Common myeloid progenitor, CD34-positive (primary cell): ENCODE data around the gene NDN. TPM values are rescaled to one million over a fixed set of nuclear protein-coding genes. Genes with fewer than 3 reads are reported as not detected.
"Not testable (repeated sequence)": the region's sequence is repeated elsewhere in the genome, so short reads cannot be mapped to it uniquely, and the experiment has no call there.

Experiments used
- CTCF ChIA-PET: fragments of 350-600 bp; sonication (Branson Sonifier 250); formaldehyde crosslinking; loops from one replicate; lab custom pipeline; 2021; ENCODE audit warnings: antibody characterized with exemption; lab: Charles Lee
- POLR2A ChIA-PET: fragments of 350-600 bp; sonication (Branson Sonifier 250); formaldehyde crosslinking; loops from one replicate; lab custom pipeline; 2021; ENCODE audit warnings: antibody characterized with exemption; lab: Charles Lee
- DNase-seq, 3 donors: peaks; one replicate each; pipeline versions ENCODE4 v3.0.0 to v3.0.0-alpha.2; 2013
- H3K27ac ChIP-seq, 2 experiments: 1 replicate in 1 of 2; 2 replicates in 1 of 2; pipeline ENCODE4 v1.7.0; 2013; ENCODE audit warnings: inconsistent platforms in 2 of 2, low read length in 2 of 2, mild to moderate bottlenecking in 2 of 2, low read depth in 1 of 2, moderate library complexity in 1 of 2; ENCODE audit not compliant: severe bottlenecking in 2 of 2, insufficient read depth in 1 of 2, poor library complexity in 1 of 2
- H3K27me3 ChIP-seq, 5 experiments: replicated peaks in 2 of 5; 1 replicate in 3 of 5; 2 replicates in 2 of 5; pipeline versions ENCODE4 v1.6.1 to v1.7.0; 2013; ENCODE audit warnings: low read length in 4 of 5, mild to moderate bottlenecking in 2 of 5, moderate library complexity in 2 of 5, inconsistent platforms in 1 of 5; ENCODE audit not compliant: insufficient read depth in 5 of 5, control insufficient read depth in 4 of 5
- H3K36me3 ChIP-seq, 4 experiments: 1 replicate in 2 of 4; 2 replicates in 2 of 4; pipeline versions ENCODE4 v1.6.1 to v1.7.0; 2013; ENCODE audit warnings: low read length in 3 of 4, control low read depth in 1 of 4, mild to moderate bottlenecking in 1 of 4; ENCODE audit not compliant: control insufficient read depth in 4 of 4, insufficient read depth in 4 of 4
- H3K4me1 ChIP-seq, 4 experiments: 1 replicate in 3 of 4; 2 replicates in 1 of 4; pipeline versions ENCODE4 v1.6.1 to v1.7.1; 2013; ENCODE audit warnings: low read length in 3 of 4, mild to moderate bottlenecking in 3 of 4, control low read depth in 1 of 4, inconsistent platforms in 1 of 4, moderate library complexity in 1 of 4; ENCODE audit not compliant: control insufficient read depth in 4 of 4, insufficient read depth in 4 of 4; ENCODE audit errors: control extremely low read depth in 1 of 4
- H3K4me3 ChIP-seq, 7 experiments: 1 replicate in 4 of 7; 2 replicates in 3 of 7; pipeline versions ENCODE4 v1.5.1 to v1.7.0; 2013; ENCODE audit warnings: mild to moderate bottlenecking in 7 of 7, low read length in 6 of 7, moderate library complexity in 6 of 7, inconsistent platforms in 2 of 7, low read depth in 2 of 7, control low read depth in 1 of 7; ENCODE audit not compliant: insufficient read depth in 4 of 7, control insufficient read depth in 1 of 7; ENCODE audit errors: extremely low read depth in 1 of 7
- H3K9me3 ChIP-seq, 5 experiments: 1 replicate in 4 of 5; 2 replicates in 1 of 5; pipeline versions ENCODE4 v1.6.1 to v1.7.1; 2013; ENCODE audit warnings: low read length in 4 of 5, mild to moderate bottlenecking in 2 of 5, inconsistent platforms in 1 of 5, low read depth in 1 of 5, moderate library complexity in 1 of 5; ENCODE audit not compliant: control insufficient read depth in 4 of 5, insufficient read depth in 2 of 5; ENCODE audit errors: control extremely low read depth in 1 of 5
- WGBS: methylation state at CpG from one replicate; pipeline ENCODE4 v1.1.5; 2013; ENCODE audit not compliant: insufficient coverage; 5-methylcytosine and 5-hydroxymethylcytosine counted together
- polyA plus RNA-seq: library from polyadenylated mRNA; unstranded; fragments of 120-200 nt; gene quantifications from one replicate; pipeline ENCODE4 v1.2.1, GENCODE V29; 2013

Gene NDN
- polyA plus RNA-seq, result 17.8 TPM

GRCh38 chr15:23687143-23687470 is at the start of gene NDN:
Gene NDN (minus strand): TSS chr15:23687305. CDS start chr15:23687217, 88 bp downstream.
- Histone ChIP-seq H3K27me3 (peaks cover 0 to 3% (median 0%) of the 10 kb centered on the region in 5 experiments), H3K4me3 (peak within 1 kb of the TSS; percentile 34 to 76 (median 54)), H3K4me1 (no peaks in the 10 kb centered on the region), H3K27ac (no peak within 1 kb of the TSS), H3K9me3 (peaks cover 0 to 5% (median 0%) of the 10 kb centered on the region in 5 experiments), H3K36me3 (no peaks in the 10 kb centered on the region)
- CTCF ChIA-PET, result no interaction called here
- peak; percentile 46 to 68 (median 65) for DNase-seq
- POLR2A ChIA-PET, result no interaction called here
- WGBS, result 37% methylated on average over 30 of the region's 38 CpGs

GRCh38 chr15:23736033-23736673 is 49.0 kb upstream of the NDN start:
- Histone ChIP-seq H3K4me1 (no peaks in the 10 kb centered on the region), H3K4me3 (no peak overlapping the region), H3K36me3 (no peaks in the 10 kb centered on the region), H3K9me3 (no peaks in the 10 kb centered on the region), H3K27ac (no peak overlapping the region), H3K27me3 (peaks cover 0 to 4% (median 0%) of the 10 kb centered on the region in 5 experiments)
- 51% methylated on average over 3 of the region's 5 CpGs for WGBS
- ChIA-PET POLR2A (no interaction called here), CTCF (no interaction called here)
- DNase-seq, result no peak

- no peaks in the 10 kb centered on the region for H3K36me3 ChIP-seq
- H3K27me3 ChIP-seq, result peaks cover 0 to 4% (median 0%) of the 10 kb centered on the region in 5 experiments
- no peak for DNase-seq
- 74% methylated on average over 3 of the region's 4 CpGs for WGBS
- H3K4me1 ChIP-seq, result no peaks in the 10 kb centered on the region
- no peak overlapping the region for H3K4me3 ChIP-seq
- ChIA-PET POLR2A (no interaction called here), CTCF (no interaction called here)
- H3K9me3 ChIP-seq, result no peaks in the 10 kb centered on the region
- H3K27ac ChIP-seq, result no peak overlapping the region
Measured at GRCh38 chr15:23734862-23735261, 47.8 kb upstream of the NDN start.

GRCh38 chr15:23713874-23714656 is 27.0 kb upstream of the NDN start:
- H3K36me3 ChIP-seq, H3K4me3 ChIP-seq, DNase-seq, POLR2A ChIA-PET, H3K27ac ChIP-seq, H3K27me3 ChIP-seq, CTCF ChIA-PET, H3K4me1 ChIP-seq, H3K9me3 ChIP-seq: not testable (repeated sequence)
- 83% methylated on average over 28 of the region's 28 CpGs for WGBS

GRCh38 chr15:23708332-23708731 is 21.2 kb upstream of the NDN start:
- no peak for DNase-seq
- Histone ChIP-seq H3K4me1 (no peaks in the 10 kb centered on the region), H3K4me3 (no peak overlapping the region), H3K36me3 (no peaks in the 10 kb centered on the region), H3K27ac (no peak overlapping the region), H3K27me3 (no peaks in the 10 kb centered on the region), H3K9me3 (peaks cover 0 to 3% (median 0%) of the 10 kb centered on the region in 5 experiments)
- ChIA-PET POLR2A (no interaction called here), CTCF (no interaction called here)
- no CpG with 5 or more reads among the region's 1 CpG for WGBS

- Histone ChIP-seq H3K4me3 (no peak overlapping the region), H3K9me3 (peaks cover 0 to 2% (median 0%) of the 10 kb centered on the region in 5 experiments), H3K27ac (no peak overlapping the region), H3K36me3 (no peaks in the 10 kb centered on the region), H3K4me1 (no peaks in the 10 kb centered on the region), H3K27me3 (peaks cover 0 to 3% (median 0%) of the 10 kb centered on the region in 5 experiments)
- DNase-seq, result no peak
- ChIA-PET CTCF (no interaction called here), POLR2A (no interaction called here)
- WGBS, result 80% methylated on average over 1 of the region's 2 CpGs
Measured at GRCh38 chr15:23695282-23695681, 8.2 kb upstream of the NDN start.

- DNase-seq, result no peak
- H3K9me3 ChIP-seq, result peaks cover 0 to 3% (median 0%) of the 10 kb centered on the region in 5 experiments
- H3K27ac ChIP-seq, result no peak overlapping the region
- H3K27me3 ChIP-seq, result peaks cover 0 to 3% (median 0%) of the 10 kb centered on the region in 5 experiments
- ChIA-PET POLR2A (no interaction called here), CTCF (no interaction called here)
- H3K36me3 ChIP-seq, result no peaks in the 10 kb centered on the region
- H3K4me1 ChIP-seq, result no peaks in the 10 kb centered on the region
- no peak overlapping the region for H3K4me3 ChIP-seq
- 100% methylated on average over 1 of the region's 1 CpG for WGBS
Measured at GRCh38 chr15:23694592-23694991, 7.5 kb upstream of the NDN start.
